RKO (cell line): ENCODE results near the gene PRTN3.

Experiments used
- DNase-seq: peaks from one replicate; pipeline ENCODE4 v3.0.0-alpha.2; 2016; ENCODE audit warnings: low spot score

The PRTN3 gene, protein sequence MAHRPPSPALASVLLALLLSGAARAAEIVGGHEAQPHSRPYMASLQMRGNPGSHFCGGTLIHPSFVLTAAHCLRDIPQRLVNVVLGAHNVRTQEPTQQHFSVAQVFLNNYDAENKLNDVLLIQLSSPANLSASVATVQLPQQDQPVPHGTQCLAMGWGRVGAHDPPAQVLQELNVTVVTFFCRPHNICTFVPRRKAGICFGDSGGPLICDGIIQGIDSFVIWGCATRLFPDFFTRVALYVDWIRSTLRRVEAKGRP

DNA sequence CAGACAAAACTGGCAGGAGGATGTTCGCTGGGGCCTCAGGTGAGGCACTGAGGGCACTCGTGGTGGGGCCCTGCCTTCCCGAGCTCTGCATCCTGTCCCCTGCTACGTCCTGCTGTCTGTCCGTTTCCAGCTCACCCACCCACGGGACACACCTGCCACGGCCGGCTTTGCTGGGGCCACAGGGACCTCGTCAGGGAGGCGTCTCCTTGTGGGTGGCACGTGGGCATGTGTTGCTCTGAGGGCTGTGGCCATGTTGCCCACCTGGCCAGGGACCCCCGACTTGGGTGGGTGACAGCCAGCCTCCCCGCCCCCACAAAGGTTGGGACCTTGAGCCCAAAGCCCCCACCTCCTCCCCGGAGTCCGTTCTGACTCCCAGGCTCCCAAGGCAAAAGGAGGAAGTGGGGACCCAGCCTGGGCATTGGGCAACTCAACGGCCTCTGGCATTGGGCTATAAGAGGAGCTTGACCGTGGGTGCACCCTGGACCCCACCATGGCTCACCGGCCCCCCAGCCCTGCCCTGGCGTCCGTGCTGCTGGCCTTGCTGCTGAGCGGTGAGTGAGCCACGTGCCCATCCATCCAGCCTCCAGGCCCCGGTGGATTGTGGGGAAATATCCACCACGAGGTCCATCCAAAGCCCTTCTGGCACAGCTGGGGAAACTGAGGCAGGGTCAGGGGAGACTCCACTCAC is at the start of gene PRTN3:
Gene PRTN3, plus strand, starts transcription at position 481 of the 688 bp plus-strand sequence. Its CDS starts 10 bp downstream, at position 491.
- DNase-seq, result no peak

DNA sequence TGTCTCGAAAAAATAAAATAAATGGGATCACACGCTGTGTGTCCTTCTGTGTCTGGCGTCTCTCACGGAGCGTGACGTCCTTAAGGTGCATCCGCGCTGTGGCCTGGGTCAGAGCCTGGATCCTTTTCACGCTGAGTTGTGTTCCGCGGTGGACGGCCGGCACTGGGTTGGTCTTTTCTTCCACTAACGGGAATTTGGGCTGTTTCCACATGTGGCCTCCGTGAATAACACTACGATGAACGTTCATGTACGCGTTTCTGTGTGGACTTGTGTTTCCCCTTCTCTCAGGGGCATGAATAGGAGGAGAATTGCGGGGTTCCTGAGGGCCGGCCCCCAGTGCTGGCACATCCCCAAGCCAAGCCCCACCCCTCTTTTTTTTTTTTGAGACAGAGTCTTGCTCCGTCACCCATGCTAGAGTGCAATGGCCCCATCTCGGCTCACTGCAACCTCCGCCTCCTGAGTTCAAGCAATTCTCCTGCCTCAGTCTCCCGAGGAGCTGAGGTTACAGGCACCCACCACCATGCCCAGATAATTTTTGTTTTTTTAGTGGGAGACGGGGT is 49.7 kb upstream of the PRTN3 start:
- no peak for DNase-seq

DNA sequence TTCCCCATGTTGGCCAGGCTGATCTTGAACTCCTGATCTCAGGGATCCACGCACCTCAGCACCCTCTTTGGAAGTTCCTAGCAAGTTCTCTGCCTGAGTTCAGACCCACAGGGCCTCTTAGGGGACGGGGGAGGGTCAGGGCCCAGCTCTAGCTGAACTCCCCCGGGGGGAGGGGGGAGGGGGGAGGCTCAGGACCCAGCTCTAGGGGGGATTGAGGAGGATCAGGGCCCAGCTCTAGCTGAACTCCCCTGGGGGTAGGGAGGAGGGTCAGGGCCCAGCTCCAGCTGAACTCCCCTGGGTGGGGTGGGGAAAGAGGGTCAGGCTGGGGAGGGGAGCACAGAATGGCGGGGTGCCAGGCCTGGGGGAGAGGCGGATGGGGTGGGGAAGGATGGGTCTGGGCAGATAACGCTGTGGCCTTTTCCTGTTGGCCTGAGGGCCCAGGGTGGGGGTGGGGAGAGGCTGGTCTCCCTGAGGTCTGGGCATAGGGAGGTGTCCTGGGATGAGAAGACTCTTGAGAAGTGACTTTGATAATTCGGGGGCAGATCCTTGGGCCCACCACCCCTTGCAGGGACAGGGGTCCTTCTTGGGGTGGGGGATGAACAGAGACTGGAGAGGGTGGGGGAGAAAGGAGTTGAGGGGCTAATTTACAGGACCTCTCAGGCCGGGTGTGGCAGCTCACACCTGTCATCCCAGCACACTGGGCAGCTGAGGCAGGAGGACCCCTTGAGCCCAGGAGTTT is 49.1 kb upstream of the PRTN3 start:
- DNase-seq, result no peak

DNA sequence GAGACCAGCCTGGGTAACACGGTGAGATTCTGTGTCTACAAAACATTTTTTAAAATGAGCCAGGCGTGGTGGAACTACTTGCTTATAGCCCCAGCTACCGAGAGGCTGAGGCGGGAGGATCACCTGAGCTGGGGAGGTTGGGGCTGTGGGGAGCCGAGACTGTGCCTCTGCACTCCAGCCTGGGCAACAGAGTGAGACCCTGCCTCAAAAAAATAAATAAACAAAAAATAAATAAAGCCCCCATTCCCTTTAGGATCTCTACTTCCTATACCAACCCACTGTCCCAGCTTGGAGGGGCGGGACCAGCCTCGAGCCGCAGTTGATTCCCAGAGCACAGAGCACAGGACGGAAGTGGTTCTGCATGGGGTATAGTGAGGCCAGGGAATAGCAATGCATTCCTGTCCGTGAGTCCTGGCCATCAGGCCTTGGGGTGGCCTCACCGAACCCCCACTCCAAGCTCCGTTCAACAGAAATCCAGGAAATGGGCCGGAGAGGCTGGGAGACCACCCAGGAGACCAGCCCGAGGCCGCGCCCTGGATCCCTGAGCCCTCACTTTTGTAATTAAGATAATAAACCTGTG is 48.4 kb upstream of the PRTN3 start:
- DNase-seq, result no peak

DNA sequence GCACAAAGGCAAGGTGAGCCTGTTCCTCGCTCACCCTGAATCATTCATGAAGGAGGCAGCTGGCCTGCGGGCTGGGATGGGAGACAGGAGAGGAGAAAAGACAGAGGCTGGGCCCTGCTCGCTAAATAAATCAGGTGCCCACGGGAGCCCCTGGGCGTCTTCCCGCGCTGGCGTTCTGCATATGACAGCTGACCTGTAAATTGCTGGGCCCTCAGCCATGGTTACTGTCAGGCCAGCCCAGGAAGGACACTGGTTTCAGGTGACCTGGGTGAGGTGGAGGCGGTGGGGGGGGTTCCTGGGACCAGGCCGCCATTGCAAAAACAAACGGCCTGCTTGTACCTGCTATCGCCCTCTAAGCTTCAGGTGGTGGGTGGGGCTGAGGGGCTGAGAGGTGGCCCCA is 47.0 kb upstream of the PRTN3 start:
- DNase-seq, result no peak

DNA sequence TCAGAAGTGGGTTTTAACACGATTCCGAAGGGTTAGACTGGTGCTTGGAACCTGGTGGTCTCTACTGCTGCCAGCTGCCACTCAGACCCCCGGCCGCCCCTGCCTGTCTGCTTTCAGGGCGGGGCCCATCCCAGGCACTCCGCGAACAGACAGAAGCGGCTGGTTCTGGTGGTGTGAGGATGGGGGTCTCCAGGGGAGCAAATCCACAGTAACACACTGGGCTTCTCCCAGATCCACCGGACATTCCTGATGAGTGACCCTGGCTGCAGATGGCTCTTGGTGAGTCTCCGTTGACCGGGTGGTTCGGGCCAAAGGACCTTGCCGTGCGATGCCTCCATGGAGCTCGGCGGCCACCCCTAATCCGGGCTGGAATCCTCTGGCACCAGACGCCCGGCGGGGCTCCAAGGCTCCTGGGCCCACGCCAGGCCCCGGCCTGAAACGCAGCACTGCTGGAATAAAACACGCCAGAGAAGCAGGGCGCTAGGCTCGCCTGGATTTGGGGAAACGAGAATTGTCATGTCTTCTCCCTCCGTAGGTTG is 45.7 kb upstream of the PRTN3 start:
- DNase-seq, result no peak

DNA sequence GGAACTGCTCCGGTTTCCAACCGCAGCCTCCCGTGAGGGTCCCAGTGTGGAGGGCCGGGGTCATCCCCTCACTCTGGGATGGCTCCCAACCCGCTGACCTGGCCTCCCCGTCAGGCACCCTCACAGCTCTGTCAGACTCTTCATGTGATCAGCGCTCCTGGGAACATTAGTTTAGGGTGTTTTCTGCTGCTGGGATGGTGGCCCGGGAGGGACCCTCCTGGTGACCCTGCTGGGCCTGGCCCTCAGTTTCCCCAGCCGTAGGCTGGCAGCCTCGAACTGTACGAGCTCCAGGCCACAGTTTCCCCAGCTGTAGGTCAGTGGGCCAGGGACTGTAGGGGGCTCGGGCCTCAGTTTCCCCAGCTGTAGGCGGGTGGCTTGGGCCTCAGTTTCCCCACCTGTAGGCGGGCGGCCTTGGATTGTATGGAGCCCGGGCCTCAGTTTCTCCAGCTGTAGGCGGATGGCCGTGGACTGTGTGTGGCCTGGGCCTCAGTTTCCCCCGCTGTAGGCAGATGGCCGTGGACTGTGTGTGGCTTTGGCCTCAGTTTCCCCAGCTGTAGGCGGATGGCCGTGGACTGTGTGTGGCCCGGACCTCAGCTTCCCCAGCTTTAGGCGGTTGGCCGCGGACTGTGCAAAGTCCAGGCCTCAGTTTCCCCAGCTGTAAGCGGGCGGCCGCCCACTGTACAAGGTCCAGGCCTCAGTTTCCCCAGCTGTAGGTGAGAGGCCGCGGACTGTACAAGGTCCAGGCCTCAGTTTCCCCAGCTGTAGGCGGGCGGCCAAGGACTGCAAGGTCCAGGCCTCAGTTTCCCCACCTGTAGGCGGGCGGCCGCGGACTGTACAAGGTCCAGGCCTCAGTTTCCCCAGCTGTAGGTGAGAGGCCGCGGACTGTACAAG is 44.9 kb upstream of the PRTN3 start:
- DNase-seq, result no peak

DNA sequence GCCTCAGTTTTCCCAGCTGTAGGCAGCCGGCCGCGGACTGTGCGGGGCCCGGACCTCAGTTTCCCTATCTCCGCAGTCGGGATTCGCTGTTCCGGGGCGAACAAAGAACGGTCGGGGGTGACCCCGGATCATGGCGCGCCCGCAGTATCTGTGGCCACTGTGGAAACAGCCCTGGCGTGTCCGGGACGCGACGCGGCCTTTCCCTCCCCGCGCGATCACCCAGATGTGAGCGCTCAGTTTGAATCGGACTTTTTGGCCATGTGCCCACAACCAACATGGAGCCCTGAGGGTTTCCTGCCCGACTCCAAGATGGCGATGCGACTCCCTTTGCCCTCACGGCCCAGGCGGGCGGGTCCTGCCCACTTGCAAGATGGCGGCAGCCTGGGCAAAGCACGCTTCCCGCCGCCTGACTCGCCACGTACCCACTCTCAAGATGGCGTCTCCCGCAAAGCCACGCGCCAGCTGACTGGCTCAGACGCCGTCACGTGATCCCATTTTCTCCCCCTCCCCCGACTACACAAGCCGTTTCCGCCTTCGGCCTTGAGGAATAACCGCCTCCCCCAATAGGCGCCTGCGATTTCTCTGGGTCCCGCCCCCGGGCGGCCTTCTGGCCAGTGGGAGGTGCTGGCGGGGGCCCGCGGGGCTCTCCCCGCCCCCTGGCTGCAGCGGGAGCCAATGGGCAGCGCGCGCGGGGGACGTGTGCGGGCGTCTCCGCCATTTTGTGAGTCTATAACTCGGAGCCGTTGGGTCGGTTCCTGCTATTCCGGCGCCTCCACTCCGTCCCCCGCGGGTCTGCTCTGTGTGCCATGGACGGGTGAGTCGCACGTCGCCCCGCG is 43.9 kb upstream of the PRTN3 start, which contains the start of gene PTBP1:
Gene PTBP1, plus strand, starts transcription at position 761 of the 836 bp plus-strand sequence. Its CDS starts 46 bp downstream, at position 807.
- DNase-seq, result peak; percentile 100

DNA sequence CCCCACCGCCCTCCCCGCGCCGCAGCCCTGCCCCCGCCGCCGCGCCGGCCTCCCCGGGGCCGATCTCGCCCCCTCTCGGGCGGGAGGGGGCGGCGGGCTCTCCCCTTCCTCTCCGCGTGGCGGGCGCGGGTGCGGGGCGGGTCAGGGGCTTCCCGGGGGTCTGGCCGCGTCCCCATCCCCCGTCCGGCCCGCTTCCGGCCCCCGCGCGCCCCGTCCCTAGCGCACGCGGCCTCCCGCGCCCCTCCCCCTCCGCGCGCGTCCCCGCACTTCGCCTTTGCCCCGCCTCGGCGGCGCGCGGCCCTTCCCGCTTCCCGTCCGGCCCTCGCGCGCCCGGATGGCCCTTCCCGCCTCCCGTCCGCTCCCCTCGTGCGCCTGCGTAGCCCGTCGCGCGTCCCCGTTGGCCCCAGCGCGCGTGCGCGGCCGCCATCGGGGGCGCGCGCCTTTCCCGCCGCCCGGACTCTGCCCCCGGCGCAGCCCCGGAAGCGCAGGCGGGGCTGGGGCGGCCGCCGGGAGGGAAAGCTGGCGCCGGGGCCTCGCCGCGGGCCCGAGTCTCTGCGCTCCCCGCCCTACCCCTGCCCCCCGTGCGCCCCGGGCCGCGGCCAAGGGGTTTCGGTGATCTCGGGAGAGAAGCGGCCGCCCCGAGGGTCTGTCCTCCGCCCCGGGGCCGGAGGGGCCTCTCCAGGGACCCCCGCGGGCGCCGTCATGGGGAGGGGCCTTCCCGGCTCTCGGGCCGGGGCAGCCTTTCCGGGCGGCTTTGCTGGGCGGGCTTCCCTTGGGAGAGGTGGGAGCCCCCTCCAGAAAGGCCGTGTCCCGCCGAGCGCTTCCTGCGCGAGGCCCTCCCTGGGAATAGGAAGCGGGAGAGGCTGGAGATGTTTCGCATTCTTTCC is 43.0 kb upstream of the PRTN3 start:
- peak; percentile 89 for DNase-seq

DNA sequence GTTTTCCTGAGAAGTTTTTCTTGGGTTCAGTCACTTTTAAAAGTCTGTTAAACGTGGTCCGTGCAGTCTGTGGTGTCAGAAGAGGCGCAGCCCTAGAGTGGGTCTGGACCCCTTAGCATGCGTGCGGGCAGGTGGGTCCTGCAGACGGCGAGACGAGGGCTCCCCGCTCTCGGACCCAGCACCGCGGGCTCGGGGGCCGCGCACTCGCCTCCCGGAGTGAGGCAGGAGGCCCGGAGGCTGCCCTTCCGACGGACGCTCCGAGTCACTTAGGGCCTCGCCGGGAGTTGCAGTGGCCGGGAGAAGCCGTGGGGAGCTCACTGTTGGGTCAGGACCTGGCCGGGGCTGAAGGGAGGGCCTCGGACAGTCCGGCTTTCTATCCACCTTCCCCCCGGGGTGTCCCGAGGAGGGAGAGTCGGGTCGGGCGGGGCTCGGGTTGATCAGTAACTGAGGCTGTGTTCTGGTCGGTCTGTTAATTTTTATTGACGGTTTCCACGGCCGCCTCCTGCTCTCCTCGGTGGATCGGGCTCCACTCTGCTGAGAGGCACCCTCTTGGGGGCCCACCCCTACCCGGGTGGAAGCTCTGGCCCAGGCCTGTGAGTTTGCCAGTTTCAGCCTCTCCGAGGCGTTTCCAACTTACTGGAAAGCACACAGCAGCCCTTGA is 42.3 kb upstream of the PRTN3 start:
- DNase-seq, result no peak

DNA sequence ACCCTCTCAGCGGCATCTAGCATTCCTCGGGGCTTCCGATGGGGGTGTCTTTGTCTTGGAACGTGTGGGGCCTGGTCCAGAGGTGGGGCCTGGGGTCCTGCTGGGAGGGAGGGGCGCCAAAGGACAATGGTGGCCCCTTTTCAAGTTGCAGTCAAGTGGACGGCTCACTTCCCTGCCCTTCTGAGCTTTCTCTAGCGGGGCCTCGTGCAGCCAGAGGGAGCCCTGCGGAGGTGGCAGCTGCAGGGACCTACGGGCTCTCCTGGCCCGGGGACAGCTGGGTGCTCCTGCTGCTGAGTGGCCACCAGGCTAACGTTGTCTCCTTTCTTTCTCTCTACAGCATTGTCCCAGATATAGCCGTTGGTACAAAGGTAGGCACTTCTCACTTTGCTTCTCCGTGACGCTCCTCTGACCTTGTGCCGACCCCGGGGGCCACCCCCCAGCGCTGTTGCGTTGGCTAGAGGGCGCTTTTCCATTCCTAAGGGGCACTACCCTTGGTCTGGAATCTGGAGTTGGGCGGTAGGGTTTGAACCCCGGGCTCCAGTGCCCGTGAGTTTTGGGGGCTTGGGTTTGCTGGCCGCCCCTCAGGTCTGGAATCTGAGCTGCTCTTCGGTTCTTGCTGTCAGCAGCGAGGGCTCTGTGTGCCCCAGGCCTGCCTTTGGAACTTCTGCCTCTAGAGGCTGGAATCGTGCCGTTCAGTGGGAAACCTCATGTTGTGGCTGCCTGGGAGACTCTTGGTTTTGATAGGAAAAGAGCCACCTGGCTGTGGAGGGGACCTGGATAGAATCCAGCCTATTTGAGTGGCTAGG is 41.5 kb upstream of the PRTN3 start:
- DNase-seq, result peak; percentile 50

DNA sequence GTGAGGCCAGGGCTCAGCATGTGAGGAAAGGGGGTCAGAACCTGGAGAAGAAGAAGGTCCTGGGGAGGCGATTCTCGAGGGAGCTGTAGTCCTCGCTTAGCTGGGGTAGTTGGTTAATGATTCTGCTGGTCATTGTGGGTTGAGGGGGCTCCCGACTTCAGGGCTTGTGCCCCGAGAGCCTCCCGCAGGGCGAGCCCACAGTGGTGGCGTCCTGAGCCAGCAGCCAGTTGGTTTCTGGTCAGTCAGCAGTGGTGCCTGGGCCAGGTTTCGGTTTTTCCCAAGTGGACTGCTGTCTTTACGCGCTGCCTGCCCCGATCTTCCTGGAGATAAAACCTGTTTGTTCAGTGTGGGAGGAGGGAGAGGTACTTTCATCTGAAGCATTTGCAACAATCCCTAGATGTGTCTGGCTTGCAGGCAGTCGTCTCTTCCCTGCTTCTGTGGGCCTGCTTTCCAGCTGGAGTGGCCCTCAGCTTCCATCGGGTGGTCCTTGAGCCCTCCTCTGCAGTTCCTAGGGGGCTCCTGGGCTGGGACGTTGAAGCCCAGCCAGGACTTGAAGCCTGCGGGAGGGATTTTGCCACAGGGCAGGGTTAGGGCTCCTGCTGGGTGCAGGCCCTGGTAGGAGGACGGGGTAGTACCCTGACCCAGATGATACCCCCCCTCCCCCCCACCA is 40.3 kb upstream of the PRTN3 start:
- no peak for DNase-seq

DNA sequence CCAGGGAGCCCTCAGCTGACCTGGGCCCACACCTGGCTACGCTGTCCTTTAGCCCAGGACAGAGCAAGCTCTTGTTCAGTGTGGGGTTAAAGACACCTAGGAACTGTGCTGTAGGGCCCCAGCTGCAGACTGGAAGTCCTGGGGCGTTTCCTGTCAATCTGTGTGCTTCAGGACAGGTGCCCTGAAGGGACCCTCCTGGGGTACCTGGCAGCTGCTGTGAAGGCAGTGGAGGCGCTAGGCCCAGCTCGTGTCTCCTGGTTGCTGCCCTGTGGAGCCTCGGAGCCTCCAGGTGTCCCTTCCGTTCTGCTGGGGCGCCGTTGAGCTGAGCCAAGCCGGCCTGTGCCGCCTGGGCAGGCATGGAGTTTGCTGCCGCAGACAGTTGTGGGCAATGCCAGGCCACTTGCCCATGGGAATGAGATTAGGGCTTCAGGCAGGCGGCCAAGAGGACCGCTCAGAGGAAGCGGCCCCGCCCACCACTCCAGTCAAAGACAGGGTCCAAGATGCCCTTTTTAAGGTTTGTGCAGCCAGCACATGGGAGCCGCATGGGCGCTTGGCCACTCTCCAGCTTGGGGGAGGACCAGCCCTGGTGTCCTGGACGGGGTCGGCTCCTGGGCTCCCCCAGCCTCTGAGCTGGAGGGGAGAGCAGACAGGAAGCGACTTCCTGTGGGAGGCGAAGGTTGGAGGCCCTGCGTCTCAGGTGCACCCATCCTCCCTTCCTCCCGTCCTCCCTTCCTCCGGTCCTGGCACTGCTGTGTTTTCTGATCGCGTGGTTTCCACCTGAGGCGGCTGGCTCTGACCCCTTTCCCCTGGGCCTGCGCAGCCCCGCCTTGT is 39.6 kb upstream of the PRTN3 start:
- no peak for DNase-seq

DNA sequence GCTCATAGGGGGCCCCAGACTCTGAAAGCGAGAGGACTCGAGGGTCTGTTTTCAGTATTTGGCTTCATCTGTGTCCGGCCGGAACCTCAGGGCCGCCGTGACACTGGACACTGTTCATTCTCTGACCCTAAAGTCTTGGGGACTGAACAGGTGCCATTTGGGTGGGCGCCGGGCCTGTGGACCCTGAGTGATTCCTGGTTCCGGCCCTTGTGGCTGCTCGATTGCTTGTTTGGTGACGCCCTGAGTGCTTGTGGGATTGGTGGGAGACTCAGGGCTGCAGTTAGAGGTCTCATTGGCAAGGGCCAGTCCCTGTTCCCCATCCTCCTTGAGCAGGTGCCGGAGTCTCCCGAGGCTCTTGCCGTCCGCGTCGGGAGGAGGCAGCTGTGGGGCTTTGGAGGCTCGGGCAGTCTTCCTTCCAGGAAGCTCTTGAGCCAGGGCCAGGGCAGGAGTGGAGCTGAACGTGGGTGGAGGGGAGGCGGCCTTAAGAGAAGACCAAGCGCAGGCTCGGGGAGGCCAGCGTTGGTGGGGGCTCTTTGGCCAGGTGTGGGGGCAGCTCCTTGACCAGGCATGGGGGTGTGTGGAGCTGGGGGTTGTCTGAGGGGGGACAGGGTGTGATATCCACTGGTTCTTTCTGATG is 38.8 kb upstream of the PRTN3 start:
- DNase-seq, result no peak

DNA sequence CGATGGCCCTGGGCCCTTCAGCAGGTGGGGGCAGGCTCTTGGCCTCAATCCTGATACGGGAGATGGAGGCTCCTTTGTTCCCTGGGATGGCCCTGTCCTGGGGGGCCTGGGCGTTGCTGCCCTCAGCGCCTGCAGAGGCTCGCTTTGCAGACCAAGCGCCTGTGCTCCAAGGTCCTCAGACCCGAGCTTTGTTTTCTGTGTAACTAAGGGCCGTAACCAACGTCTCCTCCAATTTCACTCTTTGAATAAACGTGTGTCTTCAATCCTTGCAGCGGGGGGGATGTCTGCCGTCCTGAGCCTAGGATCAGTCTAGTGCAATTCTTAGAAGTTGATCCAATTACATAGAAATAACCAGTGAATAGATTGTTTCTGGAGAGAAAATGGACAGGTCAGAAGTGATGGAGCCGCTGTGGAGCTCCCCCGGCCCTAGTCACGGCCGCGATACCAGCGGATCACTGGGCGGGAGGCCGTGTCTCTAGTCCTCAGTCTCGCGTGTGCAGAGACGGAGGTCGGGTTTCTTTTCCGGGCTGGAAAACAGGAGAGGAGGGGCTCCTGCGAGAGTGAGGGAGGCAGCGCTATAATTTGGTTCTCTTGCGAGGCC is 38.2 kb upstream of the PRTN3 start:
- DNase-seq, result no peak
